Psoas muscle (tissue), 8 donors: ENCODE results near the gene CEACAM4. TPM values are rescaled to one million over a fixed set of nuclear protein-coding genes. Genes with fewer than 3 reads are reported as not detected.
"Not testable (repeated sequence)": the region's sequence is repeated elsewhere in the genome, so short reads cannot be mapped to it uniquely, and the experiment has no call there.

ENCODE experiments used
- ATAC-seq, 4 donors: fragments of 200-7000 bp; cut with Tn5 transposase; one replicate each; pipeline ENCODE4 v1.9.1; 2020; ENCODE audit warnings: moderate library complexity in 3 of 4, mild to moderate bottlenecking in 2 of 4
- DNase-seq, 2 donors: peaks; one replicate each; pipeline ENCODE4 v3.0.0-alpha.2; 2020
- H3K27ac ChIP-seq: fragments of 200-600 bp; one replicate; pipeline ENCODE4 v1.8.0; 2022
- H3K27me3 ChIP-seq, 3 donors: fragments of 200-600 bp in 1 of 3; one replicate each; pipeline versions ENCODE4 v1.6.1 to v1.8.0; 2013 to 2022; ENCODE audit warnings: low read length in 2 of 3, mild to moderate bottlenecking in 2 of 3, moderate library complexity in 1 of 3; ENCODE audit not compliant: insufficient read depth in 3 of 3
- H3K36me3 ChIP-seq, 2 donors: fragments of 200-600 bp in 1 of 2; one replicate each; pipeline versions ENCODE4 v1.6.1 to v1.8.0; 2013 to 2022; ENCODE audit warnings: low read depth in 1 of 2, mild to moderate bottlenecking in 1 of 2, moderate library complexity in 1 of 2; ENCODE audit not compliant: insufficient read depth in 1 of 2
- H3K4me1 ChIP-seq: fragments of 200-600 bp; one replicate; pipeline ENCODE4 v1.8.0; 2022
- H3K4me3 ChIP-seq: fragments of 200-600 bp; one replicate; pipeline ENCODE4 v1.8.0; 2022; ENCODE audit warnings: mild to moderate bottlenecking
- H3K9me3 ChIP-seq: fragments of 200-600 bp; one replicate; pipeline ENCODE4 v1.8.0; 2022
- CTCF ChIP-seq: fragments of 200-600 bp; IDR thresholded peaks from one replicate; pipeline ENCODE4 v1.8.0; 2022; ENCODE audit warnings: antibody characterized with exemption
- WGBS, 3 donors: extraction: QIAGEN DNeasy Blood & Tissue Kit; methylation state at CpG; one replicate each; pipeline versions ENCODE4 v1.1.6 to v1.1.7; 2013; 5-methylcytosine and 5-hydroxymethylcytosine counted together
- intact Hi-C, 2 donors: fragments of 100-400 bp; cut with DNase I; formaldehyde crosslinking; loops; one replicate each; pipeline versions ENCODE4 v1.11.0 to v1.14.2; 2022
- polyA plus RNA-seq, 3 donors: library from polyadenylated mRNA; stranded (reverse); fragments of 200-250 nt; gene quantifications; one replicate each; pipeline ENCODE4 v1.2.3, GENCODE V29; 2013
- total RNA-seq, 4 donors: library from RNA; stranded (reverse); fragmentation: NEBNext Ultra II Directional in 2 of 4; extraction: Animal tissue kit (Norgen Biotek cat#: 25700) in 2 of 4; gene quantifications; one replicate each; pipeline versions ENCODE4 v1.2.1 to v1.2.4, GENCODE V29; 2021 to 2023
- donor health status: healthy with polysubstance abuse.
- donor health status: DM: no; HTN: no; CAD: no; lungs with moderate emphysema.
- donor health status: Bipolar disorder and iron deficiency.
- donor health status: healthy.
- donor health status: DM: yes; HTN: yes; CAD: no.
- donor health status: DM: no; HTN: no; CAD: no.
- donor health status: DM: no; HTN: no; CAD: no.
- donor health status: DM: yes; HTN: yes; CAD: no.

CEACAM4 gene
- total and polyA plus RNA-seq, 7 donors, result 0.03 to 0.73 (median 0.17) TPM; not detected in 4

- Histone ChIP-seq H3K27ac (no peak overlapping the region), H3K27me3 (peaks cover 0 to 5% (median 0%) of the 10 kb centered on the region in 3 donors), H3K4me3 (no peak overlapping the region), H3K4me1 (no peaks in the 10 kb centered on the region), H3K9me3 (peaks cover 8% of the 10 kb centered on the region), H3K36me3 (no peaks in the 10 kb centered on the region)
- DNase-seq (no peak), ATAC-seq (no peak)
- 37 to 47% (median 44%) methylated on average over 2 of the region's 2 CpGs for WGBS, 3 donors
- intact Hi-C loops, result no loop called here
- TF ChIP-seq CTCF, result no peak
These were observed 30.3 kb upstream of the CEACAM4 start for GRCh38 chr19:41657157-41657556.

- H3K27ac ChIP-seq, H3K4me1 ChIP-seq, DNase-seq, H3K27me3 ChIP-seq, H3K4me3 ChIP-seq, ATAC-seq, H3K9me3 ChIP-seq, H3K36me3 ChIP-seq, intact Hi-C loops: not testable (repeated sequence)
- 38 to 44% (median 42%) methylated on average over 2 of the region's 2 CpGs for WGBS, 3 donors
These were observed 29.9 kb upstream of the CEACAM4 start for GRCh38 chr19:41656756-41657155.

GRCh38 chr19:41652250-41652649 is 25.4 kb upstream of the CEACAM4 start:
- H3K27ac ChIP-seq, result no peak overlapping the region
- no peak for TF ChIP-seq CTCF
- whole genome bisulfite sequencing, 3 donors, result 65 to 74% (median 66%) methylated on average over 5 of the region's 5 CpGs
- peaks cover 8% of the 10 kb centered on the region for H3K9me3 ChIP-seq
- DNase-seq, result no peak
- no peaks in the 10 kb centered on the region for H3K4me1 ChIP-seq
- intact Hi-C loops, result no loop called here
- no peak overlapping the region for H3K4me3 ChIP-seq
- no peaks in the 10 kb centered on the region for H3K36me3 ChIP-seq
- no peak for ATAC-seq
- H3K27me3 ChIP-seq, result peaks cover 0 to 10% (median 0%) of the 10 kb centered on the region in 3 donors

- DNase-seq, result no peak
- no peak for TF ChIP-seq CTCF
- intact Hi-C loops, result no loop called here
- 53 to 76% (median 60%) methylated on average over 3 of the region's 3 CpGs for WGBS, 3 donors
- Histone ChIP-seq H3K9me3 (peaks cover 8% of the 10 kb centered on the region), H3K27ac (no peak overlapping the region), H3K27me3 (peaks cover 0 to 5% (median 0%) of the 10 kb centered on the region in 3 donors), H3K36me3 (no peaks in the 10 kb centered on the region), H3K4me3 (no peak overlapping the region), H3K4me1 (no peaks in the 10 kb centered on the region)
- ATAC-seq, result no peak
These were observed 23.0 kb upstream of the CEACAM4 start for GRCh38 chr19:41649827-41650226.

- Histone ChIP-seq H3K36me3 (no peaks in the 10 kb centered on the region), H3K27ac (no peak overlapping the region), H3K27me3 (peaks cover 0 to 5% (median 0%) of the 10 kb centered on the region in 3 donors), H3K4me1 (no peaks in the 10 kb centered on the region), H3K4me3 (no peak overlapping the region), H3K9me3 (no peaks in the 10 kb centered on the region)
- DNase-seq, result no peak
- no peak for ATAC-seq
- 32 to 55% (median 49%) methylated on average over 14 of the region's 14 CpGs for WGBS, 3 donors
- intact Hi-C loops, result no loop called here
- no peak for TF ChIP-seq CTCF
These were observed 19.8 kb upstream of the CEACAM4 start for GRCh38 chr19:41646589-41647204.
